Erythroblast (primary cell): ENCODE measurements around the gene DSCAML1.

Experiments
- DNase-seq, 2 experiments: peaks; one replicate each; lab custom pipeline; 2025; lab: John Stamatoyannopoulos, UW
- GATA1 ChIP-seq: IDR thresholded peaks from 2 replicates; pipeline ENCODE4 v1.6.1; 2011; ENCODE audit warnings: low read depth, mild to moderate bottlenecking, control low read depth, low read length, moderate library complexity
- POLR2A ChIP-seq: IDR thresholded peaks from 2 replicates; pipeline ENCODE4 v1.6.1; 2011; ENCODE audit warnings: mild to moderate bottlenecking, low read length

Gene DSCAML1

GRCh38 chr11:117478926-117479325, 318.1 kb downstream of the DSCAML1 start:
- no peak for DNase-seq
- TF ChIP-seq GATA1 (no peak), POLR2A (no peak)

GRCh38 chr11:117478126-117478860, 318.7 kb downstream of the DSCAML1 start:
- no peak for DNase-seq
- TF ChIP-seq GATA1 = no peak
- no peak for TF ChIP-seq POLR2A

- DNase-seq = no peak
- TF ChIP-seq GATA1 (no peak), POLR2A (no peak)
These were observed 319.3 kb downstream of the DSCAML1 start for GRCh38 chr11:117477721-117478120.

GRCh38 chr11:117476531-117477142, 320.4 kb downstream of the DSCAML1 start:
- no peak for TF ChIP-seq POLR2A
- TF ChIP-seq GATA1 = no peak
- no peak for DNase-seq

- no peak for TF ChIP-seq POLR2A
- no peak for TF ChIP-seq GATA1
- DNase-seq = no peak
These were observed 321.1 kb downstream of the DSCAML1 start for GRCh38 chr11:117475716-117476530.

GRCh38 chr11:117473481-117474091, 323.4 kb downstream of the DSCAML1 start:
- no peak for DNase-seq

GRCh38 chr11:117471776-117472175, 325.2 kb downstream of the DSCAML1 start:
- TF ChIP-seq GATA1 (no peak), POLR2A (no peak)

More at GRCh38 chr11:117473481-117474091, 323.4 kb downstream of the DSCAML1 start:
- TF ChIP-seq GATA1 (no peak), POLR2A (no peak)

GRCh38 chr11:117470576-117470975, 326.4 kb downstream of the DSCAML1 start:
- no peak for DNase-seq
- TF ChIP-seq GATA1 = no peak
- no peak for TF ChIP-seq POLR2A

More at GRCh38 chr11:117471776-117472175, 325.2 kb downstream of the DSCAML1 start:
- DNase-seq = no peak

- no peak for TF ChIP-seq POLR2A
- no peak for TF ChIP-seq GATA1
- DNase-seq = no peak
These were observed 328.1 kb downstream of the DSCAML1 start for GRCh38 chr11:117468888-117469287.

GRCh38 chr11:117467770-117468169, 329.2 kb downstream of the DSCAML1 start:
- DNase-seq = no peak
- no peak for TF ChIP-seq POLR2A
- no peak for TF ChIP-seq GATA1

GRCh38 chr11:117466966-117467365, 330.1 kb downstream of the DSCAML1 start:
- no peak for DNase-seq
- TF ChIP-seq POLR2A (no peak), GATA1 (no peak)

- TF ChIP-seq POLR2A (no peak), GATA1 (no peak)
- DNase-seq = no peak
These were observed 331.6 kb downstream of the DSCAML1 start for GRCh38 chr11:117465236-117465997.

GRCh38 chr11:117464778-117465177, 332.2 kb downstream of the DSCAML1 start:
- no peak for TF ChIP-seq POLR2A
- no peak for TF ChIP-seq GATA1
- DNase-seq = no peak
